GM23248 (cell line): ENCODE measurements around the gene AKR1C1.

Experiments
- EZH2 ChIP-seq: fragments of 200-600 bp; sonication (generic); IDR thresholded peaks from 2 replicates; pipeline ENCODE4 v1.6.1; 2018; ENCODE audit warnings: antibody characterized with exemption, mild to moderate bottlenecking; ENCODE audit not compliant: insufficient read depth, poor library complexity, severe bottlenecking
- EZH2phosphoT487 ChIP-seq: fragments of 200-600 bp; sonication (generic); IDR thresholded peaks from 2 replicates; pipeline ENCODE4 v1.6.1; 2018; ENCODE audit warnings: antibody characterized with exemption, moderate library complexity, mild to moderate bottlenecking, low read depth; ENCODE audit not compliant: insufficient read depth

DNA sequence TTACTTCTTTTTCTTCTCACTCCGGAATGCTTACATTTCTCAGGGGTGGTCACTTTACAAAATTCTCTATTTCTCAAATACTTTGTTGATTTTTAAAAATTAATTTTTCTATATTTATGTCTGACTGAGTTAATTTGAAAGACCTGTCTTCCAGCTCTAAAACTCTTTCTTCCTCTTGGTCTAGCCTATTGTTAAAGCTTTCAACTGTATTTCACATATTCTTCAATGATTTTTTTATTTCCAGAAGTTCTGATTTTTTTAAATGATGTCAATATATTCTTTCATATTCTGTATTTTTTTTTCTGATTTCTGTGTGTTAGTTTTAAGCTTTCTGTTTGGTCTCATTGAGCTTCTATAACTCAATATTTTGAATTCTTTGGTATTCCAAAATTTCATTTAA is 67.8 kb downstream of the AKR1C1 start:
- TF ChIP-seq EZH2: no peak
- no peak for TF ChIP-seq EZH2phosphoT487
